Parathyroid adenoma (tissue), 2 donors: ENCODE measurements around the gene CTRL.
A peak's percentile ranks its signal among the peaks of the same experiment; 100 is the strongest.
"Not testable (repeated sequence)": the region's sequence is repeated elsewhere in the genome, so short reads cannot be mapped to it uniquely, and the experiment has no call there.

Source experiments
- H2AFZ ChIP-seq: fragments of 300-600 bp; sonication (generic); one replicate; pipeline ENCODE4 v1.7.0; 2017; ENCODE audit warnings: antibody characterized with exemption, mild to moderate bottlenecking
- H3K27ac ChIP-seq: fragments of 300-600 bp; sonication (generic); one replicate; pipeline ENCODE4 v1.7.0; 2017
- H3K27me3 ChIP-seq: fragments of 300-600 bp; sonication (generic); one replicate; pipeline ENCODE4 v1.7.0; 2017; ENCODE audit warnings: low read length; ENCODE audit not compliant: control insufficient read depth, insufficient read depth
- H3K36me3 ChIP-seq: fragments of 300-600 bp; sonication (generic); one replicate; pipeline ENCODE4 v1.7.0; 2017; ENCODE audit warnings: low read length; ENCODE audit not compliant: control insufficient read depth, insufficient read depth
- H3K4me1 ChIP-seq: fragments of 300-600 bp; sonication (generic); one replicate; pipeline ENCODE4 v1.7.0; 2017; ENCODE audit warnings: control low read depth
- H3K4me2 ChIP-seq: fragments of 300-600 bp; sonication (generic); one replicate; pipeline ENCODE4 v1.7.0; 2017; ENCODE audit warnings: low read length
- H3K4me3 ChIP-seq: fragments of 300-600 bp; sonication (generic); one replicate; pipeline ENCODE4 v1.7.0; 2017; ENCODE audit warnings: low read depth, low read length
- H3K79me2 ChIP-seq: fragments of 300-600 bp; sonication (generic); one replicate; pipeline ENCODE4 v1.7.0; 2017; ENCODE audit warnings: control low read depth
- H3K9ac ChIP-seq: fragments of 300-600 bp; sonication (generic); one replicate; pipeline ENCODE4 v1.7.0; 2017; ENCODE audit warnings: mild to moderate bottlenecking
- H3K9me3 ChIP-seq: fragments of 300-600 bp; sonication (generic); one replicate; pipeline ENCODE4 v1.7.0; 2017; ENCODE audit warnings: low read length; ENCODE audit not compliant: control insufficient read depth
- TF ChIP-seq, protein P1 (sequence below): fragments of 300-600 bp; sonication (generic); IDR thresholded peaks from one replicate; pipeline ENCODE4 v1.7.0; 2017; ENCODE audit warnings: antibody characterized with exemption, mild to moderate bottlenecking
- donor health status: primary hyperparathyroidism.

CTRL gene

DNA sequence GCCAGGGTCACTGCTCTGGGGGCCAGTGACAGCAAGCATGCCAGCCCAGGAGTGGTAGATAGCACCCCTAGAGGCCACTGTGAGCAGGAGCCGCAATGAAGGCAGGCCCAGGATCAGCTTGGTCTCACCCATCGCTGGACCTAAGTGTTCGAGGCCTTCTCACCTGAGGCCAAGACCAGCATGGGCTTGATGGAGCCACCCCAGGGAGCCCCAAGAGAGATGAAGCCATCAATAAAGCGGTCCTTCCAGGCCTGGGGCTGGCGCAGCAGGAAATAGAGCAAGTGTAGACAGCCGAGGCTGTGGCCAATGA is 10.5 kb upstream of the CTRL start:
- Histone ChIP-seq H3K36me3 (no peaks in the 10 kb centered on the region), H3K9me3 (no peaks in the 10 kb centered on the region), H3K27ac (no peak overlapping the region), H2AFZ (no peak overlapping the region), H3K4me3 (no peak overlapping the region), H3K27me3 (no peaks in the 10 kb centered on the region), H3K79me2 (no peaks in the 10 kb centered on the region), H3K9ac (no peak overlapping the region), H3K4me1 (peaks cover 1% of the 10 kb centered on the region), H3K4me2 (no peak overlapping the region)
- TF ChIP-seq, protein P1, sequence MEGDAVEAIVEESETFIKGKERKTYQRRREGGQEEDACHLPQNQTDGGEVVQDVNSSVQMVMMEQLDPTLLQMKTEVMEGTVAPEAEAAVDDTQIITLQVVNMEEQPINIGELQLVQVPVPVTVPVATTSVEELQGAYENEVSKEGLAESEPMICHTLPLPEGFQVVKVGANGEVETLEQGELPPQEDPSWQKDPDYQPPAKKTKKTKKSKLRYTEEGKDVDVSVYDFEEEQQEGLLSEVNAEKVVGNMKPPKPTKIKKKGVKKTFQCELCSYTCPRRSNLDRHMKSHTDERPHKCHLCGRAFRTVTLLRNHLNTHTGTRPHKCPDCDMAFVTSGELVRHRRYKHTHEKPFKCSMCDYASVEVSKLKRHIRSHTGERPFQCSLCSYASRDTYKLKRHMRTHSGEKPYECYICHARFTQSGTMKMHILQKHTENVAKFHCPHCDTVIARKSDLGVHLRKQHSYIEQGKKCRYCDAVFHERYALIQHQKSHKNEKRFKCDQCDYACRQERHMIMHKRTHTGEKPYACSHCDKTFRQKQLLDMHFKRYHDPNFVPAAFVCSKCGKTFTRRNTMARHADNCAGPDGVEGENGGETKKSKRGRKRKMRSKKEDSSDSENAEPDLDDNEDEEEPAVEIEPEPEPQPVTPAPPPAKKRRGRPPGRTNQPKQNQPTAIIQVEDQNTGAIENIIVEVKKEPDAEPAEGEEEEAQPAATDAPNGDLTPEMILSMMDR: peak; percentile 69

DNA sequence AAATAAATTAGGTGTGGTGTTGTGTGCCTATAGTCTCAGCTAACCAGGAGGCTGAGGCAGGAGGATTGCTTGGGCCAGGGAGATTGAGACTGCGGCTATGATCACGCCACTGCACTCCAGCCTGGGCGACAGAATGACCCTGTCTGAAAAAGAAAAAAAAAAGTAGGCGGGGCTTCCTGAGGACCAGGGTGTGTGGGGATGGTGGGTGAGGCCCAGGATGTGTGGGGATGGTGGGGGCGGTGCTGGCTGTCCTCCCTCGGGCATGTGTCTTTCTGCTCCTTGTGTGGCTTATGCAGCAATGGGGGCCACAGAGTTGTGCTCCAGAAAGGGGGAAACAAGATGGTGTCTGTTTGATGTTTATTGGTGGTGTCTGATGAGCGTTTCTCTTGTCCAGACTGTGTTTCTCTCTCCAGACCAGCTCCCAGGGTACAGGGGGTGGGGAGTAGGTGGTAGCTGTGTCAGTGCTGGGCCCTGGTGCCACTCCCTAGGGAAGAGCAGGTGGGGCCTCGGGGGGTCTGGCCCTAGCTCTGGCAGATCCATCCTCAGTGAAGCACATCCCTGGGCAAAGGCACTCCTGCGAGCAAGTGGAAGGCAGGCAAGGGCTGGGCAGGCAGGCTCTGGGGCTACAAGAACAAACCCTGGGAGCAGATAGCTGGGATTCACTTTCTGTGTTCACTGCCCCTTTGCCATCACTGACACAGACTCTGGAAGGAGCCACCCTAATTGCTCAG is 10.0 kb upstream of the CTRL start:
- Histone ChIP-seq H3K27ac (no peak overlapping the region), H3K4me1 (peaks cover 6% of the 10 kb centered on the region), H2AFZ (no peak overlapping the region), H3K9me3 (no peaks in the 10 kb centered on the region), H3K36me3 (no peaks in the 10 kb centered on the region), H3K27me3 (no peaks in the 10 kb centered on the region), H3K4me2 (no peak overlapping the region), H3K9ac (no peak overlapping the region), H3K79me2 (no peaks in the 10 kb centered on the region), H3K4me3 (no peak overlapping the region)
- TF ChIP-seq, protein P1: no peak

DNA sequence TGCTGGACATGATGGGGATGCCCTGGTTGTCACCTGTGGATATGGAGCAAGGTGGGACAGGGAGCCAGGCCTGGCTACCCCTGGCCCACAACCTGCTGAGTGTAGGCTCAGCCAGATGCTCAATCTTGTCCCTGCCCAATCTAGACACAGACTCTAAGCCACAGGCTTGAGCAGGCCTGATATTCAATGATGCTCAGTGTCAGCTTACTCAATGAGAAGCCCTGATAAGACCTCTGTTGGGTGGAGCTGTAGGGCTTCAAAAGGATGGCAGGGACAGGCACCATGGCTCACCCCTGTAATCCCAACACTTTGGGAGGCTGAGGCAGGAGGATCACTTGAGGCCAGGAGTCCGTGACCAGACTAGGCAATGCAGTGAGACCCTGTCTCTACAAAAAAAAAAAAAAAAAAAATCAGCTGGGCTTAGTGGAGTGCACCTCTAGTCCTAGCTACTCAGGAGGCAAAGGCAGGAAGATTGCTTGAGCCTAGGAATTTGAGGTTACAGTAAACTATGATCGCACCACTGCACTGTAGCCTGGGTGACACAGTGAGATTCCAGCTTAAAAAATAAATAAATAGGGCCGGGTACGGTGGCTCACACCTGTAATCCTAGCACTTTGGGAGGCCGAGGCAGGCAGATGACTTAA is 8.9 kb upstream of the CTRL start:
- H3K9ac ChIP-seq: no peak overlapping the region
- TF ChIP-seq, protein P1: no peak
- H3K4me3 ChIP-seq: no peak overlapping the region
- H3K4me1 ChIP-seq: peaks cover 6% of the 10 kb centered on the region
- no peaks in the 10 kb centered on the region for H3K9me3 ChIP-seq
- H3K4me2 ChIP-seq: no peak overlapping the region
- H3K36me3 ChIP-seq: no peaks in the 10 kb centered on the region
- H3K79me2 ChIP-seq: no peaks in the 10 kb centered on the region
- no peaks in the 10 kb centered on the region for H3K27me3 ChIP-seq
- H3K27ac ChIP-seq: no peak overlapping the region
- no peak overlapping the region for H2AFZ ChIP-seq

DNA sequence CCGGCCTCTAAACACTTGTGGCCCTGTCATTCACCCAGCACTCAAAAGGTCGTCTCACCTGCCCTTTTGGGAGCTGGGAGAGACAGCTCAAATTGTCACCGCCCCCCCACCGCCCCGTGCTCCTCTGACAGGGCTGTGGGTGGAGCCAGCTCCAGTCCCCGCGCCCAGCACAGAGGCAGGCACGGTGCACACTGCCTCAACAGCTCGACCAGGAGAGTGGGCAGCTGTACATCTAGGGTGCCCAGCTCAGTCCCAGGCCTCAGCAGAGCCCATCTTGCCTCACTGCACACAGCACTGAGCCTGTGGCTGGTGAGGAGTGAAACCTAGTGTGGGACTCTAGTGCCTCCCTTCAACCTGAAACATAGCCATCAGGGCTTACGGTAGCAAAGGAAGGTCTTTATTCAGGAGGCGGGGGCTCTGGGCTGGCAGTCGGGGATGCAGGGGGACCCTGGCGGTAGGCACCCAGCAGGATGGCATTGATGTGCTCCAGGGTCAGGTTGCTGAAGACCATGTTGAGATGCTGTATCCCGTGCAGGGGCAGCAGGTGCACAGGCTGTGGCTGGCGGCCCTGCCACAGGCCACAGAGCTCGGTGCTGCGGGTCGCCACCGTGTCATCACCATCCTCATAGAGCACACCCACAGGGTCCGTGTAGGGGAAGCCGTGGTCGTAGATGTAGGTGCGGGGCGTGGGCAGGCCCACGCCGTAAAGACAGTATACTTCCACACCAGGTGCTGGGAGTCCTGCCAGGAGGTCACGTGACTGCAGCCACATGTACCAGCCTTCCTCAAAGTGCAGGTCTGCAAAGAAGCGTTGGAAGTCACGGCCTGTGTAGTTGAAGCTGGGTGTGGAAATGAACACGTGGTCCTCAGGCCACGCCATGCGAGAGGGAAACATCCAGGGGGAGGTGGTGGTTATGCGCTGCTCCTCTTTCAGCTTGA is 8.1 kb upstream of the CTRL start:
- H3K27me3 ChIP-seq: no peaks in the 10 kb centered on the region
- no peaks in the 10 kb centered on the region for H3K36me3 ChIP-seq
- H2AFZ ChIP-seq: no peak overlapping the region
- TF ChIP-seq, protein P1: no peak
- no peak overlapping the region for H3K27ac ChIP-seq
- H3K4me2 ChIP-seq: no peak overlapping the region
- no peak overlapping the region for H3K4me3 ChIP-seq
- peaks cover 12% of the 10 kb centered on the region for H3K4me1 ChIP-seq
- H3K9ac ChIP-seq: no peak overlapping the region
- no peaks in the 10 kb centered on the region for H3K79me2 ChIP-seq
- no peaks in the 10 kb centered on the region for H3K9me3 ChIP-seq

DNA sequence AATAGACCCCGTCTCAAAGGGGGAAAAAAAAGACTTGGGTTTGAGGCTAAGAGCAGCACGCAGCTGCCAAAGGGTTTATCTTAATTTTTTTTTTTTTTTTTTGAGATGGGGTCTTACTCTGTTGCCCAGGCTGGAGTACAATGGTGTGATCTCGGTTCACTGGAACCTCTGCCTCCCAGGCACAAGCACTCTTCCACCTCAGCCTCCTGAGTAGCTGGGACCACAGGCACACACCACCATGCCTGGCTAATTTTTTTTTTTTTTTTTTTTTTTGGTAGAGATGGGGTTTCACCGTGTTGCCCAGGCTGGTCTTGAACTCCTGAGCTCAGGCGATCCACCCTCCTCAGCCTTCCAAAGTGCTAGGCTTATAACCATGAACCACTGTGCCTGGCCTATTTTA is 6.1 kb upstream of the CTRL start:
- H3K4me3 ChIP-seq, H3K27ac ChIP-seq, H2AFZ ChIP-seq, H3K27me3 ChIP-seq, H3K9me3 ChIP-seq, H3K9ac ChIP-seq, H3K4me2 ChIP-seq, H3K79me2 ChIP-seq, H3K36me3 ChIP-seq: not testable (repeated sequence)
- H3K4me1 ChIP-seq: peaks cover 12% of the 10 kb centered on the region
